Measurements from ENCODE around the gene SLC22A23.
A peak's percentile ranks its signal among the peaks of the same experiment; 100 is the strongest.

The SLC22A23 gene

GRCh38 chr6:3456898-3457709 lies at the start of gene SLC22A23:
Gene SLC22A23 (minus strand): TSS chr6:3457050. CDS start chr6:3456559, 491 bp downstream.
- DNase-seq (ENCODE audit: low read depth, low spot score) = peak; percentile 48
- Histone ChIP-seq H3K9ac (ENCODE audit: insufficient read length, low read depth) (peak within 1 kb of the TSS; percentile 80), H3K4me1 (ENCODE audit: insufficient read depth, insufficient read length) (peaks cover 3% of the 10 kb centered on the region), H3K27me3 (ENCODE audit: insufficient read depth, insufficient read length) (peaks cover 15% of the 10 kb centered on the region), H3K9me3 (ENCODE audit: insufficient read depth, low read length) (no peaks in the 10 kb centered on the region), H3K36me3 (ENCODE audit: insufficient read depth, insufficient read length, low read length) (peaks cover 2% of the 10 kb centered on the region), H3K4me3 (ENCODE audit: insufficient read length, low read depth) (peak within 1 kb of the TSS; percentile 47)
- no peak for TF ChIP-seq ZNF274 (IDR thresholded peaks at IDR 0.05; ENCODE audit: low read depth, low read length)

GRCh38 chr6:3506200-3506599 lies 49.4 kb upstream of the SLC22A23 start:
- TF ChIP-seq YY1 (IDR thresholded peaks at IDR 0.05; ENCODE audit: insufficient read depth, insufficient read length) = no peak
- TF ChIP-seq SUZ12 (IDR thresholded peaks at IDR 0.05; ENCODE audit: extremely low read depth, insufficient read depth, insufficient read length) = no peak
- no peak for TF ChIP-seq ZNF274 (IDR thresholded peaks at IDR 0.05; ENCODE audit: low read depth, low read length)
- no peaks in the 10 kb centered on the region for H3K27me3 ChIP-seq (ENCODE audit: insufficient read depth, insufficient read length)
- H3K4me3 ChIP-seq (ENCODE audit: insufficient read length, low read depth) = no peak overlapping the region
- no peaks in the 10 kb centered on the region for H3K36me3 ChIP-seq (ENCODE audit: insufficient read depth, insufficient read length, low read length)
- H3K9me3 ChIP-seq (ENCODE audit: insufficient read depth, low read length) = 0 out of 2 replicates have a peak, but pooled peaks cover 7% of the 10 kb centered on the region
- DNase-seq (ENCODE audit: low read depth, low spot score) = no peak
- no peak overlapping the region for H3K9ac ChIP-seq (ENCODE audit: insufficient read length, low read depth)
- peaks cover 2% of the 10 kb centered on the region for H3K4me1 ChIP-seq (ENCODE audit: insufficient read depth, insufficient read length)

- Histone ChIP-seq H3K9me3 (ENCODE audit: insufficient read depth, low read length) (0 out of 2 replicates have a peak, but pooled peaks cover 7% of the 10 kb centered on the region), H3K36me3 (ENCODE audit: insufficient read depth, insufficient read length, low read length) (no peaks in the 10 kb centered on the region), H3K9ac (ENCODE audit: insufficient read length, low read depth) (no peak overlapping the region), H3K4me3 (ENCODE audit: insufficient read length, low read depth) (no peak overlapping the region), H3K4me1 (ENCODE audit: insufficient read depth, insufficient read length) (no peaks in the 10 kb centered on the region), H3K27me3 (ENCODE audit: insufficient read depth, insufficient read length) (no peaks in the 10 kb centered on the region)
- TF ChIP-seq SUZ12 (IDR thresholded peaks at IDR 0.05; ENCODE audit: extremely low read depth, insufficient read depth, insufficient read length) = no peak
- TF ChIP-seq YY1 (IDR thresholded peaks at IDR 0.05; ENCODE audit: insufficient read depth, insufficient read length) = no peak
- no peak for TF ChIP-seq ZNF274 (IDR thresholded peaks at IDR 0.05; ENCODE audit: low read depth, low read length)
- DNase-seq (ENCODE audit: low read depth, low spot score) = no peak
Observed at GRCh38 chr6:3504938-3505805, 48.3 kb upstream of the SLC22A23 start.

- no peak overlapping the region for H3K4me3 ChIP-seq (ENCODE audit: insufficient read length, low read depth)
- no peak for TF ChIP-seq YY1 (IDR thresholded peaks at IDR 0.05; ENCODE audit: insufficient read depth, insufficient read length)
- no peak for TF ChIP-seq SUZ12 (IDR thresholded peaks at IDR 0.05; ENCODE audit: extremely low read depth, insufficient read depth, insufficient read length)
- TF ChIP-seq ZNF274 (IDR thresholded peaks at IDR 0.05; ENCODE audit: low read depth, low read length) = no peak
- no peaks in the 10 kb centered on the region for H3K36me3 ChIP-seq (ENCODE audit: insufficient read depth, insufficient read length, low read length)
- H3K9me3 ChIP-seq (ENCODE audit: insufficient read depth, low read length) = 0 out of 2 replicates have a peak, but pooled peaks cover 7% of the 10 kb centered on the region
- H3K9ac ChIP-seq (ENCODE audit: insufficient read length, low read depth) = no peak overlapping the region
- H3K27me3 ChIP-seq (ENCODE audit: insufficient read depth, insufficient read length) = no peaks in the 10 kb centered on the region
- H3K4me1 ChIP-seq (ENCODE audit: insufficient read depth, insufficient read length) = no peaks in the 10 kb centered on the region
- no peak for DNase-seq (ENCODE audit: low read depth, low spot score)
Observed at GRCh38 chr6:3504354-3504753, 47.5 kb upstream of the SLC22A23 start.

GRCh38 chr6:3501826-3502500 lies 45.1 kb upstream of the SLC22A23 start:
- H3K4me3 ChIP-seq (ENCODE audit: insufficient read length, low read depth) = no peak overlapping the region
- H3K9ac ChIP-seq (ENCODE audit: insufficient read length, low read depth) = no peak overlapping the region
- no peak for DNase-seq (ENCODE audit: low read depth, low spot score)
- H3K4me1 ChIP-seq (ENCODE audit: insufficient read depth, insufficient read length) = no peaks in the 10 kb centered on the region
- no peaks in the 10 kb centered on the region for H3K36me3 ChIP-seq (ENCODE audit: insufficient read depth, insufficient read length, low read length)
- 0 out of 2 replicates have a peak, but pooled peaks cover 7% of the 10 kb centered on the region for H3K9me3 ChIP-seq (ENCODE audit: insufficient read depth, low read length)
- H3K27me3 ChIP-seq (ENCODE audit: insufficient read depth, insufficient read length) = no peaks in the 10 kb centered on the region
- TF ChIP-seq YY1 (IDR thresholded peaks at IDR 0.05; ENCODE audit: insufficient read depth, insufficient read length) (no peak), SUZ12 (IDR thresholded peaks at IDR 0.05; ENCODE audit: extremely low read depth, insufficient read depth, insufficient read length) (no peak), ZNF274 (IDR thresholded peaks at IDR 0.05; ENCODE audit: low read depth, low read length) (no peak)

- TF ChIP-seq ZNF274 (IDR thresholded peaks at IDR 0.05; ENCODE audit: low read depth, low read length) (no peak), SUZ12 (IDR thresholded peaks at IDR 0.05; ENCODE audit: extremely low read depth, insufficient read depth, insufficient read length) (no peak), YY1 (IDR thresholded peaks at IDR 0.05; ENCODE audit: insufficient read depth, insufficient read length) (no peak)
- H3K27me3 ChIP-seq (ENCODE audit: insufficient read depth, insufficient read length) = no peaks in the 10 kb centered on the region
- DNase-seq (ENCODE audit: low read depth, low spot score) = no peak
- H3K4me1 ChIP-seq (ENCODE audit: insufficient read depth, insufficient read length) = no peaks in the 10 kb centered on the region
- no peak overlapping the region for H3K9ac ChIP-seq (ENCODE audit: insufficient read length, low read depth)
- H3K4me3 ChIP-seq (ENCODE audit: insufficient read length, low read depth) = no peak overlapping the region
- no peaks in the 10 kb centered on the region for H3K36me3 ChIP-seq (ENCODE audit: insufficient read depth, insufficient read length, low read length)
- H3K9me3 ChIP-seq (ENCODE audit: insufficient read depth, low read length) = 0 out of 2 replicates have a peak, but pooled peaks cover 6% of the 10 kb centered on the region
Observed at GRCh38 chr6:3500262-3501014, 43.6 kb upstream of the SLC22A23 start.
